ENCODE data around the gene CELF2.

DNA sequence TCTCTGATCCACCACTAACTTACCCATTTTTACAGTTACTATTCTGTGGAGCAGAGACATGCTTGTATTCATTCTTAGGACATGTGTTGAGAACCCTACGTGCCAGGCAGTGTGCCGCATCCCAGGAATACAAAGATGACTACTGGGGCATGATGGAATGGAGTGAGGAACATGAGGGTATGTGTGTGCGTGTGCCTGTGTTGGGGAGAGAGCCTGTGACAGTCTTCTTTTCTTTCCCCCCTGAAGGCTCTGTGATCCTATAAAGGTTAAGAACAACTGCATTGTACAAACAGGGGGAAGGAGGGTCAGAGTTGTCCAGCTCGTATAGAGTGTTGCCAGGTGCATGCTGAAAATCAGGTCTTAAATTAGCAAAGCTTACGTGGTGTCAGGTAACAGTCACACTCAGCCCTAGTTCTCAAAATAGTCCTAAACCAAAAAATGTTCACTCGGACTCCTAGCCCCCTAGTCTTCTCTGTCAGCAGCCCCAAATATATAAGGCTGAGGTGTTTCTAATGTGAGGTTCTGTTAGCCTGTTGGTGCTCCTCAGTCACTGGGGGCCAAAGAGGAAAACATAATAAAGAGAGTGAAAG is 161.9 kb downstream of the CELF2 start:
- TF ChIP-seq, protein P1, sequence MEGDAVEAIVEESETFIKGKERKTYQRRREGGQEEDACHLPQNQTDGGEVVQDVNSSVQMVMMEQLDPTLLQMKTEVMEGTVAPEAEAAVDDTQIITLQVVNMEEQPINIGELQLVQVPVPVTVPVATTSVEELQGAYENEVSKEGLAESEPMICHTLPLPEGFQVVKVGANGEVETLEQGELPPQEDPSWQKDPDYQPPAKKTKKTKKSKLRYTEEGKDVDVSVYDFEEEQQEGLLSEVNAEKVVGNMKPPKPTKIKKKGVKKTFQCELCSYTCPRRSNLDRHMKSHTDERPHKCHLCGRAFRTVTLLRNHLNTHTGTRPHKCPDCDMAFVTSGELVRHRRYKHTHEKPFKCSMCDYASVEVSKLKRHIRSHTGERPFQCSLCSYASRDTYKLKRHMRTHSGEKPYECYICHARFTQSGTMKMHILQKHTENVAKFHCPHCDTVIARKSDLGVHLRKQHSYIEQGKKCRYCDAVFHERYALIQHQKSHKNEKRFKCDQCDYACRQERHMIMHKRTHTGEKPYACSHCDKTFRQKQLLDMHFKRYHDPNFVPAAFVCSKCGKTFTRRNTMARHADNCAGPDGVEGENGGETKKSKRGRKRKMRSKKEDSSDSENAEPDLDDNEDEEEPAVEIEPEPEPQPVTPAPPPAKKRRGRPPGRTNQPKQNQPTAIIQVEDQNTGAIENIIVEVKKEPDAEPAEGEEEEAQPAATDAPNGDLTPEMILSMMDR (conservative IDR thresholded peaks at IDR 0.05; ENCODE audit: low read depth, low read length): no peak
- TF ChIP-seq MXI1 (IDR thresholded peaks at IDR 0.05; ENCODE audit: borderline replicate concordance, low read depth, low read length): no peak
- no peak for TF ChIP-seq RFX5 (IDR thresholded peaks at IDR 0.05; ENCODE audit: low read depth, low read length)
- TF ChIP-seq SMC3 (IDR thresholded peaks at IDR 0.05; ENCODE audit: low read depth, low read length): no peak
- no peak for TF ChIP-seq CEBPB (IDR thresholded peaks at IDR 0.05; ENCODE audit: low read depth, low read length)
- no peak for TF ChIP-seq POLR2A (IDR thresholded peaks at IDR 0.05; ENCODE audit: low read depth, low read length)
- TF ChIP-seq RAD21 (IDR thresholded peaks at IDR 0.05; ENCODE audit: low read length): no peak
- TF ChIP-seq RCOR1 (IDR thresholded peaks at IDR 0.05; ENCODE audit: insufficient replicate concordance, low read length): no peak
- TF ChIP-seq MAZ (IDR thresholded peaks at IDR 0.05; ENCODE audit: borderline replicate concordance, low read depth, low read length): no peak
- no peak for TF ChIP-seq MAFK (IDR thresholded peaks at IDR 0.05; ENCODE audit: low read depth, low read length)
